HepG2 (cell line): Measurements from ENCODE around the gene MATK. TPM values are rescaled to one million over a fixed set of nuclear protein-coding genes. Genes with fewer than 3 reads are reported as not detected.

Experiments used
- ATF7 ChIP-seq, 2 experiments: fragments of 450-650 bp in 1 of 2; sonication (generic) in 1 of 2; formaldehyde crosslinking in 1 of 2; IDR thresholded peaks; 2 replicates each; pipeline versions ENCODE4 v1.4.0 to v1.6.1; 2016 to 2020; ENCODE audit warnings: antibody characterized with exemption in 1 of 2, mild to moderate bottlenecking in 1 of 2, missing genetic modification reagents in 1 of 2
- CHD4 ChIP-seq: fragments of 200-600 bp; sonication (generic); IDR thresholded peaks from 2 replicates; pipeline ENCODE4 v1.7.0; 2017; ENCODE audit warnings: mild to moderate bottlenecking, low read length, borderline replicate concordance
- NAIF1 ChIP-seq: sonication (generic); formaldehyde crosslinking; IDR thresholded peaks from 2 replicates; pipeline ENCODE4 v1.5.0; 2020; ENCODE audit warnings: mild to moderate bottlenecking, missing genetic modification reagents, borderline replicate concordance
- NFKBIZ ChIP-seq: IDR thresholded peaks from 2 replicates; pipeline ENCODE4 v1.6.1; 2018; ENCODE audit warnings: missing genetic modification reagents, missing compliant biosample characterization
- NR2C2 ChIP-seq: sonication (generic); formaldehyde crosslinking; IDR thresholded peaks from 2 replicates; pipeline ENCODE4 v1.4.0; 2020; ENCODE audit warnings: missing genetic modification reagents, mild to moderate bottlenecking, moderate library complexity, borderline replicate concordance
- RBM22 ChIP-seq: fragments of 200-400 bp; formaldehyde crosslinking; optimal IDR thresholded peaks from 2 replicates; pipeline ENCODE3; 2017; ENCODE audit warnings: mild to moderate bottlenecking, low read length, moderate library complexity
- SKI ChIP-seq: fragments of 450-650 bp; IDR thresholded peaks from one replicate; pipeline ENCODE4 v1.6.1; 2018; ENCODE audit warnings: mild to moderate bottlenecking; ENCODE audit not compliant: partially characterized antibody
- SMAD1 ChIP-seq: sonication (generic); formaldehyde crosslinking; IDR thresholded peaks from 2 replicates; pipeline ENCODE4 v1.4.0; 2020; ENCODE audit warnings: missing genetic modification reagents, low read depth, mild to moderate bottlenecking, borderline replicate concordance
- SNAI1 ChIP-seq: sonication (generic); formaldehyde crosslinking; IDR thresholded peaks from 2 replicates; pipeline ENCODE4 v1.5.0; 2020; ENCODE audit warnings: mild to moderate bottlenecking, missing genetic modification reagents, borderline replicate concordance
- STAT5B ChIP-seq: sonication (generic); formaldehyde crosslinking; IDR thresholded peaks from 2 replicates; pipeline ENCODE4 v1.4.0; 2020; ENCODE audit warnings: missing genetic modification reagents
- SUZ12 ChIP-seq: fragments of 150-350 bp; IDR thresholded peaks from 2 replicates; pipeline ENCODE4 v1.6.1; 2014; ENCODE audit warnings: low read depth, low read length
- TAF1 ChIP-seq: sonication (generic); formaldehyde crosslinking; IDR thresholded peaks from 2 replicates; pipeline ENCODE4 v1.4.0; 2020; ENCODE audit warnings: missing genetic modification reagents
- TFAP4 ChIP-seq: sonication (generic); IDR thresholded peaks from 2 replicates; pipeline ENCODE4 v1.6.1; 2016; ENCODE audit warnings: low read depth, borderline replicate concordance
- THYN1 ChIP-seq: sonication (generic); formaldehyde crosslinking; IDR thresholded peaks from 2 replicates; pipeline ENCODE4 v1.8.1; 2023; ENCODE audit warnings: low read depth, mild to moderate bottlenecking, moderate library complexity, missing genetic modification reagents, borderline replicate concordance
- U2AF1 ChIP-seq: fragments of 200-400 bp; formaldehyde crosslinking; optimal IDR thresholded peaks from 2 replicates; pipeline ENCODE3; 2017; ENCODE audit warnings: mild to moderate bottlenecking, low read depth, low read length
- ZFP82 ChIP-seq: sonication (generic); formaldehyde crosslinking; IDR thresholded peaks from 2 replicates; pipeline ENCODE4 v1.5.1; 2020; ENCODE audit warnings: mild to moderate bottlenecking, missing genetic modification reagents, borderline replicate concordance
- ZNF138 ChIP-seq: sonication (generic); formaldehyde crosslinking; IDR thresholded peaks from 2 replicates; pipeline ENCODE4 v1.5.0; 2020; ENCODE audit warnings: mild to moderate bottlenecking, low read depth, missing genetic modification reagents
- ZNF331 ChIP-seq: sonication (generic); formaldehyde crosslinking; IDR thresholded peaks from 2 replicates; pipeline ENCODE4 v1.4.0; 2020; ENCODE audit warnings: missing genetic modification reagents
- ZNF367 ChIP-seq: sonication (generic); formaldehyde crosslinking; IDR thresholded peaks from 2 replicates; pipeline ENCODE4 v1.4.0; 2020; ENCODE audit warnings: missing genetic modification reagents, borderline replicate concordance
- ZNF619 ChIP-seq: sonication (generic); formaldehyde crosslinking; IDR thresholded peaks from 2 replicates; pipeline ENCODE4 v1.4.0; 2020; ENCODE audit warnings: mild to moderate bottlenecking, missing genetic modification reagents
- ZNF747 ChIP-seq: sonication (generic); formaldehyde crosslinking; IDR thresholded peaks from 2 replicates; pipeline ENCODE4 v1.8.1; 2023; ENCODE audit warnings: missing genetic modification reagents, mild to moderate bottlenecking, borderline replicate concordance
- ZSCAN12 ChIP-seq: sonication (generic); formaldehyde crosslinking; IDR thresholded peaks from 2 replicates; pipeline ENCODE4 v1.9.0; 2021; ENCODE audit warnings: mild to moderate bottlenecking, missing genetic modification reagents
- polyA plus RNA-seq, 8 experiments: library from polyadenylated mRNA; depleted of rRNA in 3 of 8; stranded (reverse) in 7 of 8; unstranded in 1 of 8; fragments of >200 nt; fragmentation: Illumina TruSeq in 4 of 8; extraction: Trizol in 4 of 8; gene quantifications; 2 replicates each; pipeline versions ENCODE4 v1.2.1 to v1.2.3, GENCODE V29; 2011 to 2016; ENCODE audit warnings: low read depth in 4 of 8, missing spikeins in 1 of 8, mixed read lengths in 1 of 8; ENCODE audit not compliant: insufficient read depth in 1 of 8
- total RNA-seq, 5 experiments: library from RNA; depleted of rRNA; stranded (reverse); fragments of >200 nt; fragmentation: Illumina TruSeq; extraction: Trizol; gene quantifications; 2 replicates each; pipeline ENCODE4 v1.2.3, GENCODE V29; 2016; ENCODE audit warnings: low read depth in 1 of 5
- TF ChIP-seq, protein P1 (sequence below): sonication (generic); formaldehyde crosslinking; IDR thresholded peaks from 2 replicates; pipeline ENCODE4 v1.5.1; 2020; ENCODE audit warnings: mild to moderate bottlenecking, missing genetic modification reagents
- TF ChIP-seq, protein P2 (sequence below): sonication (generic); formaldehyde crosslinking; IDR thresholded peaks from 2 replicates; pipeline ENCODE4 v1.5.0; 2020; ENCODE audit warnings: missing genetic modification reagents

MATK gene
- total and polyA plus RNA-seq, 2 of the 13 experiments (the other 11 are each of a cell fraction or from before 2014, with no cell fraction given) = 0.09 TPM; not detected in 1

- TF ChIP-seq, protein P1, sequence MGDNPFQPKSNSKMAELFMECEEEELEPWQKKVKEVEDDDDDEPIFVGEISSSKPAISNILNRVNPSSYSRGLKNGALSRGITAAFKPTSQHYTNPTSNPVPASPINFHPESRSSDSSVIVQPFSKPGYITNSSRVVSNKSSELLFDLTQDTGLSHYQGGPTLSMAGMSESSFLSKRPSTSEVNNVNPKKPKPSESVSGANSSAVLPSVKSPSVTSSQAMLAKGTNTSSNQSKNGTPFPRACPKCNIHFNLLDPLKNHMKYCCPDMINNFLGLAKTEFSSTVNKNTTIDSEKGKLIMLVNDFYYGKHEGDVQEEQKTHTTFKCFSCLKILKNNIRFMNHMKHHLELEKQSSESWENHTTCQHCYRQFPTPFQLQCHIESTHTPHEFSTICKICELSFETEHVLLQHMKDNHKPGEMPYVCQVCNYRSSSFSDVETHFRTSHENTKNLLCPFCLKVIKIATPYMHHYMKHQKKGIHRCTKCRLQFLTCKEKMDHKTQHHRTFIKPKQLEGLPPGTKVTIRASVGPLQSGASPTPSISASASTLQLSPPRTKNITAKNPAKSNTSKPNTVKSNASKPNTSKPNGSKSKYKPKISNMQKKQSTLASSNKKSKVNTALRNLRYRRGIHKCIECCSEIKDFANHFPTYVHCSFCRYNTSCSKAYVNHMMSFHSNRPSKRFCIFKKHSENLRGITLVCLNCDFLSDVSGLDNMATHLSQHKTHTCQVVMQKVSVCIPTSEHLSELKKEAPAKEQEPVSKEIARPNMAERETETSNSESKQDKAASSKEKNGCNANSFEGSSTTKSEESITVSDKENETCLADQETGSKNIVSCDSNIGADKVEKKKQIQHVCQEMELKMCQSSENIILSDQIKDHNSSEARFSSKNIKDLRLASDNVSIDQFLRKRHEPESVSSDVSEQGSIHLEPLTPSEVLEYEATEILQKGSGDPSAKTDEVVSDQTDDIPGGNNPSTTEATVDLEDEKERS = no peak
- TF ChIP-seq ATF7 (IDR thresholded peaks at IDR 0.05) (peak; percentile 70), ATF7 (CRISPR knock-in tag; IDR thresholded peaks at IDR 0.05) (0 out of 2 replicates have a peak, but pooled peaks have one; percentile 58), THYN1 (CRISPR knock-in tag) (0 out of 2 replicates have a peak, but pooled peaks have one; percentile 34), NFKBIZ (CRISPR knock-in tag) (no peak), ZNF367 (CRISPR knock-in tag) (no peak), SKI (peak; percentile 52), ZNF331 (CRISPR knock-in tag) (0 out of 2 replicates have a peak, but pooled peaks have one; percentile 8), U2AF1 (no peak), ZNF138 (0 out of 2 replicates have a peak, but pooled peaks have one; percentile 75), ZSCAN12 (CRISPR knock-in tag) (0 out of 2 replicates have a peak, but pooled peaks have one; percentile 49), CHD4 (no peak), SNAI1 (CRISPR knock-in tag) (no peak), TFAP4 (no peak), NAIF1 (CRISPR knock-in tag) (no peak), STAT5B (CRISPR knock-in tag) (no peak), ZNF747 (peak; percentile 64; the same call in 1 of the 2 replicates), RBM22 (no peak), SUZ12 (peak; percentile 59; the same call in 1 of the 2 replicates), ZNF619 (CRISPR knock-in tag) (no peak), SMAD1 (CRISPR knock-in tag) (0 out of 2 replicates have a peak, but pooled peaks have one; percentile 87), ZFP82 (CRISPR knock-in tag) (no peak), TAF1 (CRISPR knock-in tag) (peak; percentile 84), NR2C2 (CRISPR knock-in tag) (peak; percentile 22; the same call in 1 of the 2 replicates)
- TF ChIP-seq, protein P2, sequence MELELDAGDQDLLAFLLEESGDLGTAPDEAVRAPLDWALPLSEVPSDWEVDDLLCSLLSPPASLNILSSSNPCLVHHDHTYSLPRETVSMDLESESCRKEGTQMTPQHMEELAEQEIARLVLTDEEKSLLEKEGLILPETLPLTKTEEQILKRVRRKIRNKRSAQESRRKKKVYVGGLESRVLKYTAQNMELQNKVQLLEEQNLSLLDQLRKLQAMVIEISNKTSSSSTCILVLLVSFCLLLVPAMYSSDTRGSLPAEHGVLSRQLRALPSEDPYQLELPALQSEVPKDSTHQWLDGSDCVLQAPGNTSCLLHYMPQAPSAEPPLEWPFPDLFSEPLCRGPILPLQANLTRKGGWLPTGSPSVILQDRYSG = no peak
Observed at GRCh38 chr19:3762501-3763459, 23.4 kb downstream of the MATK start, which contains the start of gene MRPL54 (continued).
